Spleen (tissue), 11 donors: ENCODE data around the gene ADAMTS19. TPM values are rescaled to one million over a fixed set of nuclear protein-coding genes. Genes with fewer than 3 reads are reported as not detected.
A peak's percentile ranks its signal among the peaks of the same experiment; 100 is the strongest.

Experiments
- DNase-seq: peaks from one replicate; pipeline ENCODE4 v3.0.0-alpha.2; 2020
- H3K27ac ChIP-seq, 8 donors: fragments of 200-600 bp; sonication (generic) in 7 of 8; 1 replicate in 4 of 8; 2 replicates in 4 of 8; pipeline versions ENCODE4 v1.5.0 to v1.8.0; 2016 to 2021; ENCODE audit warnings: inconsistent platforms in 4 of 8, mild to moderate bottlenecking in 4 of 8, moderate library complexity in 1 of 8
- H3K27me3 ChIP-seq, 7 donors: fragments of 200-600 bp; sonication (generic) in 6 of 7; replicated peaks in 1 of 7; 1 replicate in 4 of 7; 2 replicates in 3 of 7; pipeline versions ENCODE4 v1.5.0 to v1.8.0; 2016 to 2021; ENCODE audit warnings: inconsistent platforms in 3 of 7, mild to moderate bottlenecking in 1 of 7
- H3K36me3 ChIP-seq, 6 donors: fragments of 200-600 bp; sonication (generic) in 5 of 6; 1 replicate in 4 of 6; 2 replicates in 2 of 6; pipeline versions ENCODE4 v1.5.0 to v1.8.0; 2016 to 2021; ENCODE audit warnings: inconsistent platforms in 2 of 6
- H3K4me1 ChIP-seq, 6 donors: fragments of 200-600 bp; sonication (generic) in 5 of 6; 1 replicate in 3 of 6; 2 replicates in 3 of 6; pipeline versions ENCODE4 v1.5.0 to v1.8.0; 2016 to 2021; ENCODE audit warnings: inconsistent platforms in 3 of 6
- H3K4me3 ChIP-seq, 8 donors: fragments of 200-600 bp; sonication (generic) in 7 of 8; 1 replicate in 4 of 8; 2 replicates in 4 of 8; pipeline versions ENCODE4 v1.5.0 to v1.8.0; 2016 to 2021; ENCODE audit warnings: inconsistent platforms in 4 of 8, mild to moderate bottlenecking in 4 of 8, moderate library complexity in 2 of 8
- H3K9me3 ChIP-seq, 8 donors: fragments of 200-600 bp; sonication (generic) in 7 of 8; 1 replicate in 4 of 8; 2 replicates in 4 of 8; pipeline versions ENCODE4 v1.5.0 to v1.8.0; 2016 to 2021; ENCODE audit warnings: inconsistent platforms in 4 of 8
- POLR2A ChIP-seq, 3 donors: fragments of 450-650 bp; IDR thresholded peaks; one replicate each; pipeline ENCODE4 v1.5.1; 2017; ENCODE audit warnings: antibody characterized with exemption in 3 of 3, mild to moderate bottlenecking in 1 of 3
- POLR2AphosphoS5 ChIP-seq, 3 donors: sonication (generic); formaldehyde crosslinking; IDR thresholded peaks; one replicate each; pipeline ENCODE4 v1.5.1; 2017; ENCODE audit warnings: antibody characterized with exemption in 3 of 3
- WGBS, 5 donors: extraction: QIAGEN DNeasy Blood & Tissue Kit in 3 of 5; methylation state at CpG; one replicate each; pipeline versions ENCODE4 v1.1.5 to v1.1.7; 2013 to 2018; 5-methylcytosine and 5-hydroxymethylcytosine counted together
- intact Hi-C: fragments of 100-400 bp; cut with DNase I; formaldehyde crosslinking; loops from one replicate; pipeline ENCODE4 v1.15.0; 2023; ENCODE audit warnings: low total_unique reads
- polyA plus RNA-seq, 3 donors: library from polyadenylated mRNA; stranded (reverse); fragments of 200-250 nt; gene quantifications; one replicate each; pipeline ENCODE4 v1.2.1, GENCODE V29; 2013
- total RNA-seq, 7 donors: library from RNA; depleted of rRNA in 3 of 7; stranded (reverse); fragments of >200 nt in 3 of 7; fragmentation: NEBNext Ultra II Directional in 4 of 7; extraction: Animal tissue kit (Norgen Biotek cat#: 25700) in 4 of 7; gene quantifications; one replicate each; pipeline versions ENCODE4 v1.1.0 to v1.2.1, GENCODE V29; 2016 to 2021
- TF ChIP-seq, protein P1 (sequence below), 11 experiments: fragments of 200-600 bp in 7 of 11; fragments of 450-650 bp in 4 of 11; sonication (generic) in 4 of 11; IDR thresholded peaks in 8 of 11; conservative IDR thresholded peaks in 3 of 11; 1 replicate in 7 of 11; 2 replicates in 4 of 11; pipeline versions ENCODE4 v1.4.0 to v1.8.0; 2016 to 2021; ENCODE audit warnings: antibody characterized with exemption in 11 of 11, inconsistent platforms in 4 of 11, mild to moderate bottlenecking in 1 of 11
- donor health status: healthy with polysubstance abuse.
- donor health status: DM: no; HTN: no; CAD: no; lungs with moderate emphysema.
- donor health status: DM: no; HTN: no; CAD: no.
- donor health status: Bipolar disorder and iron deficiency.
- donor health status: healthy.
- donor health status: DM: no; HTN: no; CAD: no.
- donor health status: DM: yes; HTN: yes; CAD: no.

The ADAMTS19 gene
- total and polyA plus RNA-seq, 10 donors, result 0.02 TPM; not detected in 9

DNA sequence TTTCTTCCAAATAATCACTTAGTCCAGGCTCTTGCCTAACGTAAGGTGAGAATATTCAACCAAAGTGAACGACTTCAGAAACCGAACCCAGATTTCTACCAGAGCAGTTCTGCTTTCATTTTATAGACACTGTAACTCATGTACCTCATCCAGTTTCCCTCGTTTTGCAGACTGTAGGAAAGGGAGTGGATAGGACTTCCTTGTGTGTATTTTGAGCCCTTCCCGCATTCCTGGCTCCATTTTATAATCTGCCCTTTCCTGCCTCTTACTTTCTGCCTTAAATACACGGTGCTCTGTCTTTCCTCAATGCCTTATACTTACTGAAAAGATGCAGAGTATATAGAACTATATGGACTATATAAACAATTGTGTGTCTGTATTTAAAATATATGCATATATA lies 308.6 kb downstream of the ADAMTS19 start:
- H3K9me3 ChIP-seq, result no peaks in the 10 kb centered on the region
- 62 to 72% (median 70%) methylated on average over 6 of the region's 6 CpGs for WGBS, 5 donors
- no peak overlapping the region for H3K4me3 ChIP-seq
- intact Hi-C loops, result loop anchor here (5.0 kb wide), 1 partner anchor 866 kb away; no protein-coding TSS in a partner anchor
- H3K36me3 ChIP-seq, result no peaks in the 10 kb centered on the region
- peaks cover 0 to 8% (median 0%) of the 10 kb centered on the region in 7 donors for H3K27me3 ChIP-seq
- H3K27ac ChIP-seq, result no peak overlapping the region
- no peak for DNase-seq
- TF ChIP-seq, protein P1, sequence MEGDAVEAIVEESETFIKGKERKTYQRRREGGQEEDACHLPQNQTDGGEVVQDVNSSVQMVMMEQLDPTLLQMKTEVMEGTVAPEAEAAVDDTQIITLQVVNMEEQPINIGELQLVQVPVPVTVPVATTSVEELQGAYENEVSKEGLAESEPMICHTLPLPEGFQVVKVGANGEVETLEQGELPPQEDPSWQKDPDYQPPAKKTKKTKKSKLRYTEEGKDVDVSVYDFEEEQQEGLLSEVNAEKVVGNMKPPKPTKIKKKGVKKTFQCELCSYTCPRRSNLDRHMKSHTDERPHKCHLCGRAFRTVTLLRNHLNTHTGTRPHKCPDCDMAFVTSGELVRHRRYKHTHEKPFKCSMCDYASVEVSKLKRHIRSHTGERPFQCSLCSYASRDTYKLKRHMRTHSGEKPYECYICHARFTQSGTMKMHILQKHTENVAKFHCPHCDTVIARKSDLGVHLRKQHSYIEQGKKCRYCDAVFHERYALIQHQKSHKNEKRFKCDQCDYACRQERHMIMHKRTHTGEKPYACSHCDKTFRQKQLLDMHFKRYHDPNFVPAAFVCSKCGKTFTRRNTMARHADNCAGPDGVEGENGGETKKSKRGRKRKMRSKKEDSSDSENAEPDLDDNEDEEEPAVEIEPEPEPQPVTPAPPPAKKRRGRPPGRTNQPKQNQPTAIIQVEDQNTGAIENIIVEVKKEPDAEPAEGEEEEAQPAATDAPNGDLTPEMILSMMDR (IDR thresholded peaks at IDR 0.05 in 8 of 11, conservative IDR thresholded peaks at IDR 0.05 in 3 of 11), result no peak
- TF ChIP-seq POLR2AphosphoS5 (IDR thresholded peaks at IDR 0.05), result no peak
- no peaks in the 10 kb centered on the region for H3K4me1 ChIP-seq

DNA sequence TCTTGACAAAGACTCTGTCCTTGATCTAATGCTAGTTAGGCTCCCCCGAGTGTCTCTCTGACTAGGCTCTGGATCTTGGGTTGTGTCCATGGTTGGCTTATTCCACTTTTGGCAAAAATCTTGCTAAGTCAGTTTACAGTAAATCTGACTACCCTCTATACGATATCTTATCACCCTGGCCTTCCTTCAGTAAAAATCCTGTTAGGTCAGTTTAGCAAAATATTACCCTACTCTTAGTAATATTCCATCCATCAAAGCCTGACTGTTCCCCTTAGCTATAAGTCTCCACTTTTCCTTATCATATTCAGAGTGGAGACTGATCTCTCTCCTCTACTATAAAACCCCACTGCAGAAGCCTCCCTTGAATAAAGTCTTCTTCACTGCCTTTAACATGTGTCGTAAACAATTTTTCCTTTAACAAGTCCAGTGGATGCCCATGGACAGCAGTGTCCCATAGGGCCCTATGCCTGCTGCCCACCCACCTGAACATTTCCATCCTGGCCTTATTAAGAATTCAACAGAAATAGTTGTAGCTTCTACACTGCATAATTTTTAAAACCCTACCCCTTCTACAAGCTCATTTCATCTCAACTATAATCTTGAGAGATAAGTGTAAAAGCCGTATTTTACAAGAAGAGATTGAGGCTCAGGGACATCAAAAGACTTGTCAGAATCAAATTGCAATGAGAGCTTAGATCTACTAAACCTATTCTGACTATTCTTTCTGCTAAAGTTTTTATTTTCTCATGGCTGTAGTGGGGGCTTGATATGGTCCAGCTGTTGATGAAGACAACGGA lies 310.1 kb downstream of the ADAMTS19 start:
- Histone ChIP-seq H3K27me3 (peaks cover 0 to 8% (median 0%) of the 10 kb centered on the region in 7 donors), H3K4me1 (no peaks in the 10 kb centered on the region), H3K36me3 (no peaks in the 10 kb centered on the region), H3K9me3 (no peaks in the 10 kb centered on the region), H3K4me3 (no peak overlapping the region), H3K27ac (no peak overlapping the region)
- intact Hi-C loops, result loop anchor here (5.0 kb wide), 1 partner anchor 82 kb away; no protein-coding TSS in a partner anchor
- TF ChIP-seq POLR2A (IDR thresholded peaks at IDR 0.05) (no peak), POLR2AphosphoS5 (IDR thresholded peaks at IDR 0.05) (no peak)
- TF ChIP-seq, protein P1 (IDR thresholded peaks at IDR 0.05 in 8 of 11, conservative IDR thresholded peaks at IDR 0.05 in 3 of 11), result no peak
- DNase-seq, result no peak
- 71 to 85% (median 78%) methylated on average over 5 of the region's 5 CpGs for WGBS, 5 donors

DNA sequence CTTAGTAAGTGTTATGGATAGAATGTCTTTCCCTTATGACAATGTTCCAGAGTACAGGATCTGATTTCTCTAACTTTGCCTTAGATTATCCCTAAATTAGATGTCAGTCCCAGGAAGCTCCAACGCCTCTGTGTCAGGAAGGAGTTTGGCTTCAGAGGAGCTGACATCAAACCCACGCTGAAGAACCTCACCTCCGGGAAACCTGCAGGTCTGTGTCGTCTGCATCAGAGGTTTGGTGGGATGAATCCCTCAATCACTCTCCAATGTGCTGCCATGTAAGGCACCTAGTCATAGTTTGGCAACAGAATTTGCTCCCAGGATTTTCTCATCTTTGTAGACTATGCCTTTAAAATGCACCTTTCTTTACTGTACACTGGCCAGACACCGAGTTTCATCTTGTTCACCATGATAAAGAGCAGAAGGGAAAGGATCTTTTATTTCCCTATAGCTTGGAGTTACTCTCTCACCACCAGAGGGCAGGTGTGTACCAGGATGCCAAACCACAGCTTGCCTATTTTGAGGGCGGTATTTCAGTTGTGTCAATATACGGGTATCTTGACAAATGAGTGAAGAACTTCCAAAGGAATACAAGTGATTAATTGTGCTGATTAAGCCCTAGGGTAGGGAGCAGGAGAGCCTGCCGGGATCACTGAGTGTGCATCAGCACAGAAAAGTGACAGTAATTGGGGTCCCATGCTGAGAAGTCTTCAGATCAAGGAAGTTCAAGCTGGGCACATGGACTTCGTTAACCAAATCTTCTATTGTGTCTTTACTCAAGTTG lies 311.1 kb downstream of the ADAMTS19 start:
- no peak overlapping the region for H3K27ac ChIP-seq
- H3K9me3 ChIP-seq, result no peaks in the 10 kb centered on the region
- intact Hi-C loops, result loop anchor here (5.0 kb wide), 1 partner anchor 81 kb away; no protein-coding TSS in a partner anchor
- WGBS, 5 donors, result 37 to 45% (median 40%) methylated on average over 9 of the region's 9 CpGs
- no peak overlapping the region for H3K4me3 ChIP-seq
- H3K27me3 ChIP-seq, result peaks cover 0 to 8% (median 0%) of the 10 kb centered on the region in 7 donors
- no peaks in the 10 kb centered on the region for H3K36me3 ChIP-seq
- H3K4me1 ChIP-seq, result no peaks in the 10 kb centered on the region
- DNase-seq, result no peak
- TF ChIP-seq POLR2AphosphoS5 (IDR thresholded peaks at IDR 0.05), result no peak
- no peak for TF ChIP-seq POLR2A (IDR thresholded peaks at IDR 0.05)
- TF ChIP-seq, protein P1 (IDR thresholded peaks at IDR 0.05 in 8 of 11, conservative IDR thresholded peaks at IDR 0.05 in 3 of 11), result peak in 10 of 11 experiments; percentile 18 to 72 (median 57)

DNA sequence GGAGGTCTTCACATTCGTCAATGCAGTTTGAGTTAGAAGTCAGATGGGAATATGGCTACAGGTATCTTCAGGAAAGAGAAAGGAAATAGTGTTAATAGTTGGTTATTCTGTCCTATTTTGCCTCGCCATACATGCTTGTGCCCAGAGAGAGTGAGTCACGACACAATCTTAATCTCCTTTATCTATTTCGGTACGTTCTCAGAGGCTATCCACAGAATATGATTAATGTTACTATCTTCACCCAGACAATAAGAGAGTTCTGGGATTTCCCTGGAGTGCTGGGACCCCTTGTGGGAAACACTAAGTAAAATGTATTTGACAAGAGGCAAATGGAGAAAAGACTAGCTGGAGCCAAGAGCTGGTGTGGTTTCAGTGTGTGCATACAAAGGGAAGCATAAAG lies 313.3 kb downstream of the ADAMTS19 start:
- no peak for DNase-seq
- intact Hi-C loops, result loop anchor here (5.0 kb wide), 1 partner anchor 79 kb away; no protein-coding TSS in a partner anchor
- H3K4me3 ChIP-seq, result no peak overlapping the region
- 83 to 90% (median 86%) methylated on average over 5 of the region's 5 CpGs for WGBS, 5 donors
- no peak overlapping the region for H3K27ac ChIP-seq
- no peaks in the 10 kb centered on the region for H3K9me3 ChIP-seq
- TF ChIP-seq POLR2AphosphoS5 (IDR thresholded peaks at IDR 0.05) (no peak), POLR2A (IDR thresholded peaks at IDR 0.05) (no peak)
- TF ChIP-seq, protein P1 (IDR thresholded peaks at IDR 0.05 in 8 of 11, conservative IDR thresholded peaks at IDR 0.05 in 3 of 11), result no peak
- no peaks in the 10 kb centered on the region for H3K4me1 ChIP-seq
- peaks cover 0 to 8% (median 0%) of the 10 kb centered on the region in 7 donors for H3K27me3 ChIP-seq
- H3K36me3 ChIP-seq, result no peaks in the 10 kb centered on the region
